ENCODE measurements around the gene SHISA2. TPM values are rescaled to one million over a fixed set of nuclear protein-coding genes. Genes with fewer than 3 reads are reported as not detected.

Gene SHISA2
- total RNA-seq, 1 experiment from 2014 or later = 1.2 TPM

DNA sequence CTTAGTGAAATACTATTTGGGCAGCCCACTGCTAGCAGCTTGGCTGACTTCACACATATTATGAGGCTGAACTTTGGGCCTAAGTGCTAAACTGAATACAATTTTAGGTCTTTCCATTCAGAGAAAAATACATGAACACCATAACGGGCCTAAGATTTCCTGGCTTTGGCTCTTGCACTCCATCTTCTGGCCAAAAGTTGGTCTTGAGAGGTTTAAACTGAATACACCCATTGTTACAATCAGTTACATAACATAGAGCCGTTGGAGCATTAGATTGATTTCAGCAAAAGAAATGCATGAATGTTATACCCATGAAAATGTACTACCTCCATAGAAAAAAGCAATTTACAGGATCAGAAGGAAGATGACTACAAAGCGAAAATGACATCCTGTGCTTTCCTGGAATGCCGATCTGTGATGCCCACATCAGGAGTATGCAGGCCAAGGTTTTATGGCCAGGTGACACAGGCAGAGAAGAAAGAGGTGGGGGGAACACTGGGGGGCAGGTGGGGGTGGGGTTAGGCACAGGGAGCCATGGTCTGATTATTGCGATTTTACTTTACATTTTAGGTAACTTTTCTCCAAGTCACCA, 11.1 kb upstream of the SHISA2 start:
- Histone ChIP-seq H3K27me3 (ENCODE audit: control insufficient read depth, insufficient read depth, low read length) (no peaks in the 10 kb centered on the region; the same call in 1 of the 2 replicates), H3K27ac (ENCODE audit: low read length) (no peak overlapping the region), H3K4me3 (ENCODE audit: low read depth in 2 of 2, low read length in 2 of 2) (no peak overlapping the region), H3K36me3 (ENCODE audit: control insufficient read depth, insufficient read depth, low read length) (no peaks in the 10 kb centered on the region), H3K9me3 (ENCODE audit: control insufficient read depth, insufficient read depth, low read depth, low read length) (no peaks in the 10 kb centered on the region), H3K4me1 (ENCODE audit: control insufficient read depth, insufficient read depth, low read length) (no peaks in the 10 kb centered on the region)
- intact Hi-C loops (cut with micrococcal nuclease; ENCODE audit: unreplicated experiment) = loop anchor here (1.0 to 10.0 kb wide), 2 partner anchors 308 to 489 kb away; no protein-coding TSS in a partner anchor
- in situ Hi-C loops (cut with HindIII; ENCODE audit: low pct_unique_long_range_greater_than_20kb, low sequenced_read_pairs) = no loop called here
- BruUV-seq (replicated peaks) = no TSS peak
- CTCF ChIA-PET = no interaction called here
- TF ChIP-seq POLR2AphosphoS5 (IDR thresholded peaks at IDR 0.05; ENCODE audit: low read depth, low read length) = no peak
- TF ChIP-seq, protein P1, sequence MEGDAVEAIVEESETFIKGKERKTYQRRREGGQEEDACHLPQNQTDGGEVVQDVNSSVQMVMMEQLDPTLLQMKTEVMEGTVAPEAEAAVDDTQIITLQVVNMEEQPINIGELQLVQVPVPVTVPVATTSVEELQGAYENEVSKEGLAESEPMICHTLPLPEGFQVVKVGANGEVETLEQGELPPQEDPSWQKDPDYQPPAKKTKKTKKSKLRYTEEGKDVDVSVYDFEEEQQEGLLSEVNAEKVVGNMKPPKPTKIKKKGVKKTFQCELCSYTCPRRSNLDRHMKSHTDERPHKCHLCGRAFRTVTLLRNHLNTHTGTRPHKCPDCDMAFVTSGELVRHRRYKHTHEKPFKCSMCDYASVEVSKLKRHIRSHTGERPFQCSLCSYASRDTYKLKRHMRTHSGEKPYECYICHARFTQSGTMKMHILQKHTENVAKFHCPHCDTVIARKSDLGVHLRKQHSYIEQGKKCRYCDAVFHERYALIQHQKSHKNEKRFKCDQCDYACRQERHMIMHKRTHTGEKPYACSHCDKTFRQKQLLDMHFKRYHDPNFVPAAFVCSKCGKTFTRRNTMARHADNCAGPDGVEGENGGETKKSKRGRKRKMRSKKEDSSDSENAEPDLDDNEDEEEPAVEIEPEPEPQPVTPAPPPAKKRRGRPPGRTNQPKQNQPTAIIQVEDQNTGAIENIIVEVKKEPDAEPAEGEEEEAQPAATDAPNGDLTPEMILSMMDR (IDR thresholded peaks at IDR 0.05) = peak; percentile 73
- POLR2A ChIA-PET = no interaction called here
- ATAC-seq = peak; percentile 84; the same call in 1 of the 2 replicates
- DNase-seq (ENCODE audit: low read depth, low spot score) = no peak

DNA sequence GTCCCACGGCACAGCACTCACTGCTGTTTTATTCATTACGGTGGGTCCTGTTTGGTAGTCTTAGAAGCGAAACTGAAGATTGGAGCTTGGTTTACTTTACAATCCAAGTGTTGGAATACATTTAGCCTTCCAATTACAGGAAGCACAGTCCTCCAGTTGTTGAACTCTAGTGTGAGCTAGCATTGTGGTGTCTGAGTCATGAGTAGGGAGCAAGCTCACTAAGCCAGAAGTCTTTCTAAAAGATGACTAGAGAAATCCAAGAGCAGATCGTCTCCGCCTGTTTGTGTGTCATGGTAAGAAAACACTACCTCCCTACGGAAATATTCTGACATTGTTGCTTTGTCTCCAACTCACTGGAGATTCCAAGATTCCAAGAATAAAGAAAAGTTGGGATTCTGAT, 10.1 kb upstream of the SHISA2 start:
- DNase-seq (ENCODE audit: low read depth, low spot score) = no peak
- BruUV-seq (replicated peaks) = no TSS peak
- no peak for TF ChIP-seq REST (IDR thresholded peaks at IDR 0.05; ENCODE audit: insufficient read depth in 1 of 2, low read depth in 2 of 2, low read length in 1 of 2)
- TF ChIP-seq TCF7L2 (IDR thresholded peaks at IDR 0.05; ENCODE audit: low read depth, low read length) = no peak
- no peak for TF ChIP-seq SIN3A (IDR thresholded peaks at IDR 0.05; ENCODE audit: borderline replicate concordance, insufficient read depth, low read depth, low read length)
- TF ChIP-seq, protein P1 (IDR thresholded peaks at IDR 0.05) = no peak
- no peak for TF ChIP-seq POLR2AphosphoS5 (IDR thresholded peaks at IDR 0.05; ENCODE audit: low read depth, low read length)
- no peak overlapping the region for H3K4me3 ChIP-seq (ENCODE audit: low read depth in 2 of 2, low read length in 2 of 2)
- no peak for ATAC-seq
- H3K27me3 ChIP-seq (ENCODE audit: control insufficient read depth, insufficient read depth, low read length) = no peaks in the 10 kb centered on the region; the same call in 1 of the 2 replicates
- intact Hi-C loops (cut with micrococcal nuclease; ENCODE audit: unreplicated experiment) (loop anchor here (10.0 kb wide), 1 partner anchor 307 kb away; no protein-coding TSS in a partner anchor), in situ Hi-C loops (cut with HindIII; ENCODE audit: low pct_unique_long_range_greater_than_20kb, low sequenced_read_pairs) (no loop called here)
- H3K9me3 ChIP-seq (ENCODE audit: control insufficient read depth, insufficient read depth, low read depth, low read length) = no peaks in the 10 kb centered on the region
- no peak overlapping the region for H3K27ac ChIP-seq (ENCODE audit: low read length)
- CTCF ChIA-PET = interaction anchor here (0.7 kb wide), 1 partner anchor 856 kb away, joined by 3 read pairs; no protein-coding TSS in a partner anchor
- H3K36me3 ChIP-seq (ENCODE audit: control insufficient read depth, insufficient read depth, low read length) = no peaks in the 10 kb centered on the region
- POLR2A ChIA-PET = no interaction called here
- no peaks in the 10 kb centered on the region for H3K4me1 ChIP-seq (ENCODE audit: control insufficient read depth, insufficient read depth, low read length)
